ENCODE measurements around the gene NHSL2.

DNA sequence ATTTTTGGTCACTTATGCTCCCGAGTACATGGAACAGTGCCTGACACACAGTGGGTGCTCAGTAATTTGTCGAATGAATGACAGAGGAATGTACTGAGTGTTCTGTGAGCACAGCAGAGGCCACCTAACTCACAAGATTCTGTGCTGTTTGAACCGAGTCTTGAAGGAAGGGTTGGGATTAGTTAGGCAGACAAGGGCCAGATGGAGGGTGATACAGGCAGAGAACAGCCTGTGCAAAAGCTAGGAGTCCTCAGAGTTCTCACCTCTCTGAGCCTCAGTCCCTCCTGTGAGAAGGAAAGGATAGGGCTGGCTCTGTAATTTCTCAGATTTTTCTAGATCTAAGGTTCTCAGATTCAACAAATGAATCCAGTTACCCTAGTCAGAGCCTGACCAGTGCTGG, 108.8 kb downstream of the NHSL2 start:
- no peak for TF ChIP-seq CTCF (IDR thresholded peaks at IDR 0.05)
- TF ChIP-seq POLR2A (IDR thresholded peaks at IDR 0.05) = no peak

Measured in body of pancreas (tissue), 4 donors.